Tibial artery (tissue), 4 donors: ENCODE results near the gene MAP3K21.

Source experiments
- DNase-seq, 2 donors: peaks; one replicate each; pipeline ENCODE4 v3.0.0-alpha.2; 2019
- H3K27ac ChIP-seq, 2 donors: fragments of 200-600 bp; sonication (generic) in 1 of 2; 1 replicate in 1 of 2; 2 replicates in 1 of 2; pipeline ENCODE4 v1.5.1; 2018 to 2019; ENCODE audit warnings: mild to moderate bottlenecking in 1 of 2
- H3K27me3 ChIP-seq, 2 donors: fragments of 200-600 bp; sonication (generic) in 1 of 2; one replicate each; pipeline versions ENCODE4 v1.5.1 to v1.6.0; 2016 to 2019
- H3K36me3 ChIP-seq, 3 donors: fragments of 200-600 bp; sonication (generic) in 2 of 3; one replicate each; pipeline ENCODE4 v1.5.1; 2016 to 2019; ENCODE audit warnings: mild to moderate bottlenecking in 2 of 3
- H3K4me1 ChIP-seq, 4 donors: fragments of 200-600 bp; sonication (generic) in 2 of 4; 1 replicate in 3 of 4; 2 replicates in 1 of 4; pipeline ENCODE4 v1.5.1; 2016 to 2019
- H3K4me3 ChIP-seq, 2 donors: fragments of 200-600 bp; sonication (generic) in 1 of 2; 1 replicate in 1 of 2; 2 replicates in 1 of 2; pipeline ENCODE4 v1.5.1; 2018 to 2019; ENCODE audit warnings: mild to moderate bottlenecking in 2 of 2
- H3K9me3 ChIP-seq, 3 donors: fragments of 200-600 bp; sonication (generic) in 1 of 3; one replicate each; pipeline ENCODE4 v1.5.1; 2016 to 2019
- intact Hi-C: fragments of 100-400 bp; cut with DNase I; formaldehyde crosslinking; loops from one replicate; pipeline ENCODE4 v1.15.0; 2023; ENCODE audit warnings: low total_unique reads
- TF ChIP-seq, protein P1 (sequence below), 2 experiments: fragments of 200-600 bp in 1 of 2; fragments of 450-650 bp in 1 of 2; IDR thresholded peaks; one replicate each; pipeline ENCODE4 v1.5.1; 2017 to 2019; ENCODE audit warnings: antibody characterized with exemption in 2 of 2, mild to moderate bottlenecking in 1 of 2, moderate library complexity in 1 of 2

MAP3K21 gene

DNA sequence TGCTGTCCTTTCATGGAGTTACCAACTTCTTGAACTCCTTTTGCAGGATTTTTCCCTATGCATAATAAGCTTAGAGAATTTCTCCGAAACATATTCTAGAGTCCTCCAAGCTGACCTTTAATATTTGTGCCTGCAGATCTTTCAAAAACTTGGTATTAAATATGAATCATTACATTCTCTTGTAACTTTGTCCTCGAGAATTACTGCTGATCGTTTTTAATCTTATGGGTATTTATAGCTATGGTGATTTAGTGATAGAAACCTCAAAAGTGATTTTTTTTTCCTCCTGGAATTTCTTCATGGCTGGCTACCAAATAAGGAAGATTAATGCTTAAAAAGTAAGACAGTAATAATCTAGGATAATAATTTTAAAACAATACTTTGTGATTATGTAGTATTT is 39.1 kb downstream of the MAP3K21 start:
- Histone ChIP-seq H3K27me3 (no peaks in the 10 kb centered on the region), H3K9me3 (no peaks in the 10 kb centered on the region), H3K27ac (no peak overlapping the region), H3K4me3 (no peak overlapping the region), H3K36me3 (no peaks in the 10 kb centered on the region), H3K4me1 (no peaks in the 10 kb centered on the region)
- TF ChIP-seq, protein P1, sequence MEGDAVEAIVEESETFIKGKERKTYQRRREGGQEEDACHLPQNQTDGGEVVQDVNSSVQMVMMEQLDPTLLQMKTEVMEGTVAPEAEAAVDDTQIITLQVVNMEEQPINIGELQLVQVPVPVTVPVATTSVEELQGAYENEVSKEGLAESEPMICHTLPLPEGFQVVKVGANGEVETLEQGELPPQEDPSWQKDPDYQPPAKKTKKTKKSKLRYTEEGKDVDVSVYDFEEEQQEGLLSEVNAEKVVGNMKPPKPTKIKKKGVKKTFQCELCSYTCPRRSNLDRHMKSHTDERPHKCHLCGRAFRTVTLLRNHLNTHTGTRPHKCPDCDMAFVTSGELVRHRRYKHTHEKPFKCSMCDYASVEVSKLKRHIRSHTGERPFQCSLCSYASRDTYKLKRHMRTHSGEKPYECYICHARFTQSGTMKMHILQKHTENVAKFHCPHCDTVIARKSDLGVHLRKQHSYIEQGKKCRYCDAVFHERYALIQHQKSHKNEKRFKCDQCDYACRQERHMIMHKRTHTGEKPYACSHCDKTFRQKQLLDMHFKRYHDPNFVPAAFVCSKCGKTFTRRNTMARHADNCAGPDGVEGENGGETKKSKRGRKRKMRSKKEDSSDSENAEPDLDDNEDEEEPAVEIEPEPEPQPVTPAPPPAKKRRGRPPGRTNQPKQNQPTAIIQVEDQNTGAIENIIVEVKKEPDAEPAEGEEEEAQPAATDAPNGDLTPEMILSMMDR (IDR thresholded peaks at IDR 0.05): no peak
- intact Hi-C loops: no loop called here
- no peak for DNase-seq

DNA sequence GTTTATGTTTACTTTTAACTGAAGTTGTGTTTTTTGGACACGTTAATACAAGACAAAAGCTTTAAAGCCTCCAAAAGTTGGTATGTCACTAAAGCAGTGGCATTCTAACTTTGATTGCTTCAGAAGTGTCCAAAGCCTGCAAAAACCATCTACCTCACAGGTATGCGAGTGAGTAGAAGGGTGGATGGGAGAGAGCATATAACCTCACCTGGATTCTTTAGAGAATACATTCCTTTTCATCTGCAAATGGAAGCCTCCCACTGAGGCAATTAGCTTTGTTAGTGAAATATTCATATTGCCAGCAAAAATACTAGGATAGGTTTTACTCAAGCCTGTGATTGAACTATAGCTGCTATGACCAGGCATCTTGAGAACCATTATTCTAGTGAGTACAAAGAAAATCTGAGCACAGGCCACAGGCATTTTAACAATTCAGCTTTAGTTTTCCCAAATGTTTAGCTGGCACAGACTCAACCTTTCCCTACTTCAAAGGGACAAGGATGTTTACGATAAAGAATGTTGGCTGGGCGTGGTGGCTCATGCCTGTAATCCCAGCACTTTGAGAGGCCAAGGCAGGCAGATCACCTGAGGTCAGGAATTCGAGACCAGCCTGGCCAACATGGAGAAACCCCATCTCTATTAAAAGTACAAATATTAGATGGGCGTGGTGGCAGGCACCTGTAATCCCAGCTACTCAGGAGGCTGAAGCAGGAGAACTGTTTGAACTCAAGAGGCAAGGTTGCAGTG is 39.7 kb downstream of the MAP3K21 start:
- TF ChIP-seq, protein P1 (IDR thresholded peaks at IDR 0.05): no peak
- H3K4me1 ChIP-seq: no peaks in the 10 kb centered on the region
- intact Hi-C loops: no loop called here
- H3K27ac ChIP-seq: no peak overlapping the region
- DNase-seq: no peak
- no peaks in the 10 kb centered on the region for H3K27me3 ChIP-seq
- no peaks in the 10 kb centered on the region for H3K9me3 ChIP-seq
- H3K4me3 ChIP-seq: no peak overlapping the region
- H3K36me3 ChIP-seq: no peaks in the 10 kb centered on the region

DNA sequence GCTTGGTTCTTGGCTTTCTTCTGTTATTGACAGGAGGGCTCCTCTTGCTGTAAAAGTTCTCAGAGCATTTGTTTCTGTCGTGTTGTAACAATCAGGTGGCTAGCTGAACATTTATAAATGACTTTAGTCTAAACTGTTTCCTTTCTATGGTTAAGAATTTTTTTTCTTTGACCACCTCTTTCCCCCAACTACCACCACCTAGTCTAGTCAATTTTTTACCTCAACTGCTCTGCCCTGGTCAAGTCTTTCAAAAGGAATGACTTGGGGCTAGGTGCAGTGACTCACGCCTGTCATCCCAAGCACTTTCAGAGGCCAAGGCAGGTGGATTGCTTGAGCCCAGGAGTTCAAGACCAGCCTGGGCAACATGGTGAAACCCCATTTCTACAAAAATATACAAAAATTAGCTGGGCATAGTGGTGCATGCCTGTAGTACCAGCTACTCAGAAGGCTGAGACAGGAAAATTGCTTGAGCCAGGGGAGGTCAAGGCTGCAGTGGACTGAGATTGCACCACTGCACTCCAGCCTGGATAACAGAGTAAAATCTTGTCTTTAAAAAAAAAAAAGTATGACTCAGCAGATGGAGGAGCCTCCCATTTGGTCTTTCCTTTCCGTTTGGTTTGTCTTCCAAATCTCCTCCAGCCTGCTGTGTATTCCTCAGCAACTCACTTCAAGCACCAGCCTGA is 40.7 kb downstream of the MAP3K21 start:
- no peaks in the 10 kb centered on the region for H3K36me3 ChIP-seq
- H3K27ac ChIP-seq: no peak overlapping the region
- no peaks in the 10 kb centered on the region for H3K4me1 ChIP-seq
- DNase-seq: no peak
- intact Hi-C loops: no loop called here
- H3K27me3 ChIP-seq: no peaks in the 10 kb centered on the region
- no peak overlapping the region for H3K4me3 ChIP-seq
- no peaks in the 10 kb centered on the region for H3K9me3 ChIP-seq
- TF ChIP-seq, protein P1 (IDR thresholded peaks at IDR 0.05): no peak

DNA sequence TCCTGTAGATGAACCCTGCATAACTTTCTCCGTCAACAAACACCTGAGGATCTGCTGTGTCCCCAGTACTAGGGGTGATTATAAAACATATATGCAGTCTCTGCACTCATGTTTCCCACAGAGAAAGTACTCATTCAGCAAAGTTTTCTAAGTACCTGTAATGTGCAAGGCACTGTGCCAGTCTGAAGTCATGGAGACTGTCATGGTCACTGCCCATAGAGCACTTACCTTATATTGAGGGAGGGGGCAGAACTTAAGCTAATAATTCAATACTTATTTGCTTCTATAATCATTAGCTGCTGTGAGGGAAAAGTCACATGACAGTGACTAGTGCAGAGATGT is 41.2 kb downstream of the MAP3K21 start:
- H3K27me3 ChIP-seq: no peaks in the 10 kb centered on the region
- no peaks in the 10 kb centered on the region for H3K36me3 ChIP-seq
- no peak for DNase-seq
- H3K27ac ChIP-seq: no peak overlapping the region
- no peaks in the 10 kb centered on the region for H3K4me1 ChIP-seq
- H3K4me3 ChIP-seq: no peak overlapping the region
- no peaks in the 10 kb centered on the region for H3K9me3 ChIP-seq
- intact Hi-C loops: no loop called here
- TF ChIP-seq, protein P1 (IDR thresholded peaks at IDR 0.05): no peak

DNA sequence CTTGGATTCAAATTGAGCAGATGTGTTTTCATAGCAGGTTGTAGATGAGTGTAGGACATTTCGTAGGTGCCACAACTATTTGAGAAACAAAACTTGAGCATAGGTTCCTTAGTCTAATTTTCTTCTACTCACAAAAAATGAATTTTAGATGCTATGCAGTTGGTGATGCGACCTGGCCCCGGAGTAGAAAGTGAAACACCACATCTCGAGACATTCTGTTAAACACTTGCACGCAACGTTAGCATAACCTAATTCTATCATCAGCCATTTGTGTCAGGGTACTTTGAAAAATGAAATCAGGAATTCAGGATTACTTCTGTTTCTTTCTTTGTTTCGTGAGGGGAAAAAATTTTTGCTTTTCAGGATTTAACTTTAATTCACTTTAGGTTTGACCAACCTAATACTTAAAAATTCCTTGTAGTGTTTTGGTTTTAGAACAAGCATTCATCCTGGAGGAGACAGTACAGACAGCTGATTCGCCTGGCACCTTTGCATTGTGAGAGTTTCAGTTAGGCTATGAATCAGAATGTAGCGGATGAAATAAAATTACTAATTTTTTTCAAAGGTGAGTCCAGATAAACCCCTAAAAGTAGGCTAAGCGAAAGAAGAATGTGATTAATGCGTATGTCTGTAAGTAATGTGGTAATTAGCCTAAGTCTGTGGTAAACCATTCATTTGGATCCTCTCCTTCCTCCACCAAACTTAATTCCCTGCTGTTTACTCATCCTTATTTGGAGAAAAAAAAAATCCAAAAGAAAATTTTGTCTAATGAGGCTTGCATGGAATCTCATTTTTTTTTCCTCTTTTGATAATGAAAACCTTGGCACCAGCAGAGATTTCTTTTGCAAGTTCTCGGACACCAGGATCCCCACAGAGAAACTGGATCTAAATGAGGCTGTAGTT is 44.9 kb downstream of the MAP3K21 start:
- TF ChIP-seq, protein P1 (IDR thresholded peaks at IDR 0.05): no peak
- no peaks in the 10 kb centered on the region for H3K36me3 ChIP-seq
- intact Hi-C loops: no loop called here
- DNase-seq: no peak
- H3K27ac ChIP-seq: no peak overlapping the region
- H3K4me1 ChIP-seq: no peaks in the 10 kb centered on the region
- no peak overlapping the region for H3K4me3 ChIP-seq
- H3K9me3 ChIP-seq: no peaks in the 10 kb centered on the region
- no peaks in the 10 kb centered on the region for H3K27me3 ChIP-seq
